Measurements from ENCODE around the gene CNIH2. TPM values are rescaled to one million over a fixed set of nuclear protein-coding genes. Genes with fewer than 3 reads are reported as not detected.
A peak's percentile ranks its signal among the peaks of the same experiment; 100 is the strongest.

The CNIH2 gene
- total and polyA plus RNA-seq, 9 of the 15 experiments (the other 6 are each of a cell fraction or from before 2014, with no cell fraction given) = 0.26 to 0.89 (median 0.40) TPM; not detected in 4

DNA sequence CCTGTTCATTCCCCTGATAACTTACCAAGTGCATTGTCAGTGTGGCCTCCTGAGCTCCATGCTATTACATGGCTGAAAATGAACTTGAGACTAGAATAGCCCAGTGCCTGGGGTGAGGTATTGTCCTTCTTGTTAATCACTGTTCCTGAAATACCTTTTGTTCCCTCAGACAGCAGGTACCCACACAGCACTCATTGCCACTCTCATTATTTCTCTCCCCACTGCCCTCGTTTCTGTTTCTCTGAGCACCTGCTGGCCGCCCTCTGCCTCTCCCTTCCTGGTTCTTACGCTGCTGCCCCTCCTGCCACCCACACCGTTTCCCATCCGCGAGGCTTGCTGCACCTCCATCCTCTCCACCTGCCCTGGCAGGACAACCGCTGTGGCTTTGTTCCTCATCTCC, 46.4 kb upstream of the CNIH2 start (continued):
- TF ChIP-seq LEF1 (IDR thresholded peaks at IDR 0.05) (no peak), SMAD4 (CRISPR knock-in tag; conservative IDR thresholded peaks at IDR 0.05) (no peak), U2AF1 (optimal IDR thresholded peaks at IDR 0.05; ENCODE audit: low read depth, low read length) (no peak), ZNF695 (CRISPR knock-in tag; IDR thresholded peaks at IDR 0.05) (no peak), HCFC1 (IDR thresholded peaks at IDR 0.05; ENCODE audit: low read depth, low read length) (no peak)
- TF ChIP-seq, protein P1, sequence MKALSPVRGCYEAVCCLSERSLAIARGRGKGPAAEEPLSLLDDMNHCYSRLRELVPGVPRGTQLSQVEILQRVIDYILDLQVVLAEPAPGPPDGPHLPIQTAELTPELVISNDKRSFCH (CRISPR knock-in tag; IDR thresholded peaks at IDR 0.05) = no peak
- TF ChIP-seq, protein P1 (tag; IDR thresholded peaks at IDR 0.05) = no peak

GRCh38 chr11:66232769-66233168, 45.2 kb upstream of the CNIH2 start:
- Histone ChIP-seq H3K9me3 (replicated peaks; ENCODE audit: control insufficient read depth, insufficient read depth, low read depth, low read length) (no peaks in the 10 kb centered on the region), H3K4me3 (no peak overlapping the region), H3K4me1 (replicated peaks in 1 of 2; ENCODE audit: control insufficient read depth in 2 of 2, insufficient read depth in 2 of 2, low read length in 2 of 2) (0 out of 5 replicates have a peak, but pooled peaks cover 0 to 1% of the 10 kb centered on the region in 2 experiments), H4K20me1 (replicated peaks; ENCODE audit: control insufficient read depth, insufficient read depth, low read length) (0 out of 2 replicates have a peak, but pooled peaks cover 3% of the 10 kb centered on the region), H3K27me3 (ENCODE audit: control insufficient read depth in 2 of 2, insufficient read depth in 2 of 2, low read length in 2 of 2) (no peaks in the 10 kb centered on the region), H3K36me3 (ENCODE audit: control insufficient read depth, insufficient read depth, low read length) (peaks cover 48% of the 10 kb centered on the region; the same call in 2 of the 3 replicates), H2AFZ (ENCODE audit: low read depth, low read length) (no peak overlapping the region), H3K79me2 (ENCODE audit: control insufficient read depth, insufficient read depth, low read length) (no peaks in the 10 kb centered on the region), H3K4me2 (ENCODE audit: insufficient read depth, low read length) (no peak overlapping the region), H3K9me1 (ENCODE audit: control insufficient read depth, insufficient read depth, low read length) (no peaks in the 10 kb centered on the region), H3K27ac (ENCODE audit: extremely low read depth, low read depth, low read length) (no peak overlapping the region), H3K9ac (ENCODE audit: insufficient read depth in 1 of 2, low read depth in 2 of 2, low read length in 2 of 2) (peak overlapping the region in 1 of 2 experiments; percentile 43; a peak in 1 of 4 replicates)
- ChIA-PET CTCF (ENCODE audit: low intra/inter-chr PET ratio) (no interaction called here), POLR2A (no interaction called here)
- 85% methylated on average over 11 of the region's 11 CpGs for WGBS (ENCODE audit: insufficient coverage, low coverage, missing lambda C conversion rate)
- FAIRE-seq (no peak), DNase-seq (ENCODE audit: extremely low read depth in 1 of 4, low spot score in 3 of 4) (no peak), ATAC-seq (no peak)
- TF ChIP-seq ZNF395 (CRISPR knock-in tag; IDR thresholded peaks at IDR 0.05) (no peak), ZNF354B (CRISPR knock-in tag; IDR thresholded peaks at IDR 0.05) (no peak), BRD4 (IDR thresholded peaks at IDR 0.05) (no peak), ZNF175 (CRISPR knock-in tag; IDR thresholded peaks at IDR 0.05; ENCODE audit: low read depth) (no peak), THRB (CRISPR knock-in tag; conservative IDR thresholded peaks at IDR 0.05) (no peak)
- BruUV-seq (replicated peaks) = no TSS peak
- in situ Hi-C loops (cut with MboI) = no loop called here
- intact Hi-C loops (cut with micrococcal nuclease) = no loop called here

Measured in K562 (cell line).